NK-92 (cell line): Measurements from ENCODE around the gene INPP4A.

Source experiments
- DNase-seq: peaks from one replicate; lab custom pipeline; 2025; ENCODE audit not compliant: unreplicated experiment; lab: John Stamatoyannopoulos, UW

INPP4A gene

DNA sequence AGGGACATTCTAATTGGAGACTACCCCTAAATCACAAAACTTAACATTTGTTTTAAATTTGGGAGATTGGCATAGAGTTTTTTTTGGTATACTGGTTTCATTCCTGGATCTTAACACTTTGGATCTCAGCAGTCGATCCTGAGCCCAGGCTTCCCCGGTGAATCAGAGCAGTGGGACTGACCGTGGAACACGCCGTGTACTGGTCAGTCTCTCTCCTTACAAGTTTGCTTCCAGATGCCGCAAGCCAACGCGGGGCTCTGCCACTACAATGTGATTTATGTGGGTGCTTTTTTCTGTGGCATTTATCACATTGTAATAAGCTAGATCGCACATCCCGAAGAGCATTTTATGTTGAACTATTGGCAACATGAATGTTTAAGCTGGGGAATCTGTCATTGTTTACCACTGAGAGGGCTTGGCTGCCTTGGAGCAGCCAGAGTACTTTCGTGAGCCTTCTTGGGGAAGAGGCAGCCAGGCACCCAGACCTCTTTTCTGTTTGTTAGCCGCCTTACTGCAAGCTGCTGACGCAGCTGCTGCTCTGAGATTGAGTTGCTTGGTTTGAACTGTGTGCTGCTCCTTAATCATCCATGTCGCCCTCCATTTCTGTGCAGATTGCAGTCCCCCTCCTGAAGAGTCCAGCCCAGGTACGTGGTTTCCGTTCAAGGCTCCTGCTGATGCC is 114.3 kb downstream of the INPP4A start:
- DNase-seq = no peak

DNA sequence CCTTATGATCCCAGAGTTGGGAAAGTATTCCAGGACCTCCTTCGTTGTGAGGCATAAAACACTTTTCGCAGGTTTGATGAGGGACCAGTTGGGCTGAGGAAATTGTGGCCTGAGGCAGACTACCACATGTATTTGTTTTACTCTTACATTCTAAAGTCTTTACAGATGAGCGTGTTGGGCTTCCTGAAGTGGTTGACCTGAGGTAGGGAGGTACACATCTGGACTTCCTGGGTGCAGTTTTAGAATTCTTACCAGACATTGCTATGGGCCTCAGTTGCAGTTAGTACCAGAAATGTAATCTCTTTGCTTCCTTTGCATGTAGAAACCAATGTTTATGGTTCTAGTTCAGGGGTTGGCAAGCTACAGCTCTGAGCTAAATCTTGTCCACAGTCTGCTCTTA is 114.9 kb downstream of the INPP4A start:
- DNase-seq = no peak

DNA sequence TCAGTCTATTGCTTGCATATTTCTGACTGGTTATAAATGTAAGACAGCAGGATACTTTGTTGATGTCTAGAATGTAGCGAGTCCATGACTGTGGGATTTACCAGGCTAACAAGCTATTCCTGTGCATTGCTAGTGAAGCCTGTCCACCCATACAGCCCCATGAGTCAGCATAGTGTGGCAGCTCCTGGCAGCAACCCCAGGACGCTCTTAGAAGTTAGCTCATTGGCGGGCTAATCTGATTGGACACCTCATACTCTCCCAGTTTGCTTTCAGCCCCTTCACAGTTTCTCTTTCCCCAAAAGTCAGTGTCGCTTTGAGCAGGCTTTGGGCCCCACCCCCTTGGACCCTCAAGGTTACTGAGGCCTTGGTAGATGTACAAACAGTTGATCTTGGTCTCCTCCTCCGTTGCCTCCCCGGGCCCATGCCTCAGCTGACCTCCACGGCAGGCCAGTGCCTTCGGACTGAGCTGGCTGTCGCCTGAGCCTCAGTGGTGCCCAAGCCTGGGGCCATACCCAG is 115.7 kb downstream of the INPP4A start:
- DNase-seq = no peak

DNA sequence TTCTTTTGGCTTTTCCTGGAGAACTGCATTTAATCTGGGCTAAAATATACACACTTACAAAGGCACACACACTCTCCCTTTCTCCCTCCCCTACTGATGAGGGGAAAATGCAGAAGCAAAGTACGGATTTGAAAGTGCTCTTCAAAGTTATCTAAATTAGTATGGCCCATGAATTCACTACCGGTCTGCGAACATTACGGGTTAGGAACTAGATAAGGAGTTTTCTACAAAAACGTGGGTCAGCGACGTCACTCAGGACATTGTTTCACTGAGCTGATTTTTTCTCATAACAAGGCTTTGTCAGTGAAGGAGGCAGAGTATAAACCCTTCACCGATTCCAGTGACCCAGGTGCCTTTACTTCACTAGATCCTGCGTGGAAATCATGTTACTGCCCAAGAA is 116.4 kb downstream of the INPP4A start:
- DNase-seq = no peak

DNA sequence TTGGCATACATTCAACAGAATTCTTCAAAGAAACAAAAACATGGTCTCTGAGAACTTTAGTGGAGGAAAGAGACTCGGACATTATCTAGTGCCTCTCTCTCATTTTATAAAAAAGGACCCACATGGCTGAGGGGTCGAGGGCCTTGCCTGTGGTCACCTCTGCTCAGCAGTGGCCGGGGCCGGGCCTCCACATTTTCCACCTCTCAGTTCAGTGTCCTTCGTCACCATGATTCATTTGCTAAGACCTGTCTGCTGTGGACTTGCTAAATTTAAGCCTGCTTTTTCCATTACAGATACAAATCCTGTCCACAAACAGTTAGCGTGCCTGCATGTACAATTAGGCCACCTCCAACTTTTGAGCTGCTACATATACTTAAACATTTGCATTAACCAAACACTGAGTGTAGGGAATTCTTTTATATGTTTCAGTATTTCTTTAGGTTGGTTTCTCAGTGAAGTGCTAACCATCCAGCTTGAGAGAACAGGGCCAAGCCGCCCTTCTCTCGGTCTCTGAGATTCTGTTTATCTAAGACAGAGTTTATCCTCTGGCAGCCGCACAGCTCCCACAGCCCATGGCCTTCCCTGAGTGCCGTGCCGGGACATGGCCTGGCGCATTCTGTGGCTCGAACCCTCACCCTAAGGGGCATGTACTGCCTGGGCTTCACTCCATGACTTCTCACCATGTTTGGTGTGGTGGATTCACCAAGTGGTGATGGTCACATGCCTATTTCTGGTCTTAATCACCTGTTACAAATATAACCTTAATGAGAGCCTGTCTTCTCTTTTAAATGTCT is 117.4 kb downstream of the INPP4A start:
- no peak for DNase-seq

DNA sequence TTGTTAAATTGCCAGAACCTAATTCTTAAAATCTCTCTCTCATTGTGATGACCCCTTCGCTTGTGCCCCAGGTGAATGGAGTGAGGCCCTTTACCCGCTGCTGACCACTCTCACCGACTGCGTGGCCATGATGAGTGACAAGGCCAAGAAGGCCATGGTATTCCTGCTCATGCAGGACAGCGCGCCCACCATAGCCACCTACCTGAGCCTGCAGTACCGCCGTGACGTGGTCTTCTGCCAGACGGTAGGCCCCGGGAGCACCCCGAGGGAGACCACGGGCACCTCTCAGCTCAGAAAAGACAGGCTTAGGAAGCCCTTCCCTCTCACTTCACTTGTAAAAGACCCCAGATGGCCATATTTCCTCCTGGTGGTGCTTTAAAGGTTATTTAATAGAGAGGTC is 118.7 kb downstream of the INPP4A start:
- no peak for DNase-seq

DNA sequence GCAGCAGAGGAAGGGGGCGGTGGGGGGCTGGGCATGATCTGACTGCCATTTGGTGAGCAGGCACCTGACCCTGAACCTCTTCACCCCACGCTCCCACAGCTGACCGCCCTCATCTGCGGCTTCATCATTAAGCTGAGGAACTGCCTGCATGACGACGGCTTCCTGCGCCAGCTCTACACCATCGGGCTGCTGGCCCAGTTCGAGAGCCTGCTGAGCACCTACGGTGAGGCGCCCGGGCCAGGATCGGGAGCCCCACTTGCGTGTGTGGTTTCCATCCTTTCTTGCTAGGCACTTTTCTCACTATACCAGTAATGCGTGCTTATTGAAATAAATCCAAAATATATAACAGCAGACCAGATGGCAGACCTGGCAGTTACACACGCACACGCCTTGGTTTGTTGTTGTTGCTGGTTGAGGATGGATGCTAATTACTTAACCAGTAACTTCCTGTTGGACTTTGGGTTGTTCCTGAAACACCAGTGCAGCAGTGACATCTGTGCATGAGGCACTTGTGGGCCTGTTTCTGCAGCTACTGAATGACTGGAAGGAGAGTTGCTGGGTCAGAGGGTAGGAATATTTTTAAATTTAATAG is 120.0 kb downstream of the INPP4A start:
- DNase-seq = no peak

DNA sequence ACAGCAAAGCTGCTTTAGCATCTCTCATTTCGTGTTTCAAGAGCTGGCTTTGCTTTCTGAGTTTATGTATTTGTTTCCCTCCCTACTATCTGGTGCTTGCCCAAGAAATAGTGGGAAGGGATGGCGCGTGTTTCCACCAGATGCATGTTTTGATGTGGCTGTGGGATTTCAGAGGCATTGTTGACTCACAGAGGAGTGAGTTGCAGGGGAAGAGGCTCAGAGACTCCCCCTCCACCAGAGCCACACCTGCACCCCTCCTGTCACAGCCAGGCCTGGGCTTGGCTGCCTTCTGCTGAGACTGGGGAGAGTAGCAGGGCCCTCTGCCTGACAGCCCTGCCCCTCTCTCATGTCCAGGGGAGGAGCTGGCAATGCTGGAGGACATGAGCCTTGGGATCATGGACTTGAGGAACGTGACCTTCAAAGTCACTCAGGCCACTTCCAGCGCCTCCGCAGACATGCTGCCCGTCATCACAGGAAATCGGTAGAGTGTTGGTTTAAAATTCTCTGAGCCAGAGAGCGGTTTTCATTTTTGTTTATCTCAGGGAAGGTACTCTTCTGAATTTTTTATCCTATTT is 120.7 kb downstream of the INPP4A start:
- DNase-seq = no peak

DNA sequence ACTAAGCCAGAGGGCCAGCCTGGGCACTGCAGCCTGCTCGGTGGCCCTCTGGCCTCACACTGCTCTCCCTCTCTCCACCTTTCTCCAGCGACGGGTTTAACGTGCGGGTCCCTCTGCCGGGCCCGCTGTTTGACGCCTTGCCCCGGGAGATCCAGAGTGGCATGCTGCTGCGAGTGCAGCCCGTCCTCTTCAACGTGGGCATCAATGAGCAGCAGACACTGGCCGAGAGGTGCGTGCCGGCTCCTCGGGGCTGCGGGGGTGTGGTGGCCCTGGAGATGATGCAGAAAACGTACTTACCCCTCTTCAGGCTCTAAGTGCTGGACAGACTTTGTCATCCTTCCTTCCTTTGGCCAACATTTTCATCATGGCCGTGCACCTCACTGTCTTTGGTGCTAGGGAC is 121.3 kb downstream of the INPP4A start:
- DNase-seq = no peak

DNA sequence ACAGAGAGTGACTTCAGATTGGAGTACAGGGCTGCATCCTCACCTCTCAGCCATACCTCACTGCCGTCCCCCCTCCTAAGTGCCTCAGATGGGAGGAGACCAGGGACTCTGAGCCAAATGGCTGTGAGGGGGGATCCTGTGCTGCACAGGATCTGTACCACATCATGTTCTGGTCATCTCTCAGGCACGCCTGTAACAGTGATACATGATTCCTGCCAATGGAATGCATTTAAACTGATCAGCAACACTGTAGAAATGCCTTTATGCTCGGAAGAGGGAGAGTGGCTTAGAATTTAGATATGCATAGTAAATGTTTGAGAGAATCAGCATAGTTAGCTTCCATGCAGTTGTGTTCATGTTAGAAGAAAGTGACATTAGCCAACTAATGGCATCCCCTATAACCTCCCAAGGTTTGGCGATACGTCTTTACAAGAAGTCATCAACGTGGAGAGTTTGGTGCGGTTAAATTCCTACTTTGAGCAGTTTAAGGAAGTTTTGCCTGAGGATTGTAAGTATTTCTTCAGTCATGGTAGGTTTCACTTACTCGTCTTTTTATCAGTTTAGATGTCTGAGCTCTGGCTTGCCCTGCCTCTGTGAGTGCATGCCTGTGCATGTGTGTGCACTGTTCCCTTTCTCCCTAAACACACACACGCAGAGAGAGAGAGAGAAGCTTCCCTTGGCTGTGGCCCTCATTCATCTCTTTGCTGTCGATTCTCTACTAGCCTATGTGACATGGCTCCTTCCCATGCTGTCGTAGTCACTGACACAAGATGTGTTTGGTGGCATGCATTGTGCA is 123.7 kb downstream of the INPP4A start:
- DNase-seq = no peak

DNA sequence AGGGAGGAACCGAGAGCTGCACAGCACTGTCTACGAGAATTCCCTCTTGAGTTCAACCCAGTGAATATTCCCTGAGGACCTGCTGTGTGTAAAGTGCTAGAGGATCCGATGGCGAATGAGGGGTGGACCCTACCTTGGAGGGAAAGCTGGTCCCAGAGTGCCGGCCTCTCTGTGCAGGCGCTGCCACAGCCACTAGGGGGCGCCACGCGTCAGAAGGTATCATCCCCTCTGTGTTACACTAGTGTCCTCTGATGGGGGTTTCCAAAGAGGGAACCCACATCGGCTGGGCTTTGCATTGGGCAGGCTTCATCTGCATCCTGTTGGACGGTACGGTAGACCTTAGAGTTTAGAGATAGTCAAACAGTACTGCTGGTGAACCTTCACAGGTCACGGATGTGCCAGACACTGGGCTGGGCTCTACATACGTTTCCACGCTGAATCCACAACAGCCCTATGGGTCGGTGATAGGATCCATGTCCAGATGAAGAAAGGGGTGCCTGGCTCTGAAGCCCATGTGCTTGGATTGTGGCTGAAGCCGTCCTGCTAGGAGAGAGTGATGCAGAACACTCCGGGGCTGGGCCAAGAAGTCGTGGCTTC is 124.6 kb downstream of the INPP4A start:
- DNase-seq = no peak

DNA sequence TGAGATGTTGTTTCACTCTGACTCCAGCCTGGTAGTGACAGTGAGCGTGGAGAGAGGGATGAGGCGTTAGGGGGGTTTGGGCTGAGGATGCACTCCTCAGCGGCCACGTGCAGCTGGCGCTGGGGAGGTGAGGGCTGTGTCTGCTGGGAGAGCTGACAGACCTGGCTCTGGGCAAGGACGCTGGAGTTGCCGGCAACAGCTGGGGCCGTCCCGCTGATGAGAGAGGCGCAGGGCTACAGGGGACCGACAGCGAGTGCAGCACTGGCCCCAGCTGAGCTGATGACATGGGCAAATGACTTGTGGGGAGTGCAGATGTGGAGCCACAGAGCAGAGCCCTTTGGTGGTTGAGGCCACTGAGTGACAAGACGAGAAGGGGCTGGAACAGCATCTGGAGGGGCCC is 125.3 kb downstream of the INPP4A start:
- DNase-seq = no peak

DNA sequence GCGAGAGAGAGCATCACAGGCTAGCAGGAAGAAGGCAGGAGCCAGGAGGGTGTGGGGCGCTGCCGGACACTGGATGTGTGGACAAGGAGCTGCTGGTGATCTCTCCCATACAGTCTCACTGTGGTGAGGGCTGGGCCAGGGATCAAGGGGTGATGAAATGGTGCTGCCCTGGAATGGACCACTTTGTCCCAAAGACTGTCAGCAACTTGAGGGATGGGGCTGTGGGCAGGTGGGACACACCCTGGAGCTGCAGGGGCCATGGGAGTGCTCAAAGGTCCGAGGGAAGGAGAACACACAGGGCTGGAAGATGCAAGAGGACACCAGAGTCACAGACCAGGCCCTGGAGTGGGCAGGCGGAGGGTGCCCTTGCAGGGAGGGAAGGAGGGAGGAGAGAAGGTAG is 125.7 kb downstream of the INPP4A start:
- DNase-seq = no peak

DNA sequence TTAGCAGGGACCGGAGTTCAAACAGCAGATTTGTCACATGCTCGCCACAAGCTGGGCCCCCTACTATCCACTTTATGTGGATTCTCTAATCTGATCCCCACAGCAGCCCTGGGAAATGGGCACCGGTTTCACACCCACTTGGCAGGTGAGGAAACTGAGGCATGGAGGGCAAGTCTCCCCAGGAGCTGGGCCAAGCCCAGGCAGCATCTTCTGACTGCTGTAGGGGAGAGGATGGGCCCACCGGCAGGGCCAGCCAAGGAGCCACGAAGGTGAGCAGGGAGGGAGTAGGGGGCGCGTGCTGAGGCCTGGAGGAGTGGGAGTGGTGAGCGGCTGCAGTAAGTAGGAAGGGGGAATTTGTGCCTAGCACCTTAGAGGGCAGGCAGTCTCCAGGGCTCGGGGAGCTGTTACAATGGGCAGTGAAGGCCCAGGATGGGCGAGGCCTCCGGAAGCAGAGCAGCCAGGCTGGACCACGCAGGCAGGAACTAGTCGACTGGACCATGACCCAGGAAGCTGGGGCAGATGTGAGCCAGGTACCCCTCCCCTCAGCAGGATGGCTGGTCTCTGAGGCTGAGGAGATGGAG is 126.6 kb downstream of the INPP4A start:
- no peak for DNase-seq

DNA sequence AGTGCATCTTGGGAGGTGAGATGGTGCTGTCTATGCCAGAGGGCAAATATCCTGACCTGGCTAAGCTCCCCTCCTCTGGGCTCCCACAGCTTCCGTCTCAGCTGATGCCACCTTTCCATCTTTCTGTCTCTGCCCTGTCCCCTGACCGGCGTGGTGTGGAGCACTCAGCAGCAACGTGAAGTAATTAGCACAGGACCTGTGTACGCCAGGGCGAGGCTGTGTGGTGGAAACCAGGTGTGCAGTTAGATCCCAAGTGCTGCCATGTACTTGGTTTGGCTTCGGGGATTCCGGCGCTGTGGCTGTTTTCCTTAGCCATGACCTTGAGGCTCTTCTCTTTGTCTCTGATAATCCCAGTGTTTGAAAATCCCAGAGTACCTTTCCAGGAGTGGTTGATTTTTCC is 127.1 kb downstream of the INPP4A start:
- no peak for DNase-seq

DNA sequence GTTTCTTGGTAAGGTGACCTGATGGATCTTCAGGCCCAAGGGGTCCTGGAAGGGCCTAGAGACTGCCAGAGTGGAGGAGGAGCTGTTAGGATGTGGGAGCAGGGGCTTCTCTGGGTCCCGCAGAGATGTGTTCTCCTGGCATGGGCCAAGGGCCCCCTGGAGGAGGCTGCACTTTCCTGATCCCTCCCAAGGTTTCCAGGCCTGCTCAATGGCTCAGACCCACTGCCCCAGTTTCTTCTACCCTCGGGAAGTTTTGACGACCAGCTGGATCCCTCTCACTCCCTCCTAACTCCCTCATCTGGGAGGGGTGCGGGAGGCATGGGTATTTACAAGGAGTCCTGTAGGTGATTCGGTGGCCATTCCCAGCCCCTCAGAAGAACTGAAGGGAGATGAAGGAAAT is 127.6 kb downstream of the INPP4A start:
- DNase-seq = no peak

DNA sequence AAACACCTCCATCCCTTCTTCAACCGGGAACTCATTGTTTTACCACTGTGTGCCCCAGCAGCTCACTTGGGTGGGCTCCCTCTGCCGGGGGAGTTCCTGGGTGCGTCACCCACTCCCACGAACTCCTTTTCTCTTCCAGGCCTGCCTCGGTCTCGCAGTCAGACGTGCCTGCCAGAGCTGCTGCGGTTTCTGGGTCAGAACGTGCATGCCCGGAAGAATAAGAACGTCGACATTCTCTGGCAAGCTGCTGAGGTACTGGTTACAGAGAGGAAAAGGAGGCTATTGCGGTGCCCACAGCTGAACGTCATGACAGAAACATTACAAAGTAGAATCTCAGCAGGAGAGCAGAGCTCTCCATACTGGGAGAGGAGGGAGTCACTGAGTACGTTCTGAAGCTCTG is 128.0 kb downstream of the INPP4A start:
- no peak for DNase-seq

DNA sequence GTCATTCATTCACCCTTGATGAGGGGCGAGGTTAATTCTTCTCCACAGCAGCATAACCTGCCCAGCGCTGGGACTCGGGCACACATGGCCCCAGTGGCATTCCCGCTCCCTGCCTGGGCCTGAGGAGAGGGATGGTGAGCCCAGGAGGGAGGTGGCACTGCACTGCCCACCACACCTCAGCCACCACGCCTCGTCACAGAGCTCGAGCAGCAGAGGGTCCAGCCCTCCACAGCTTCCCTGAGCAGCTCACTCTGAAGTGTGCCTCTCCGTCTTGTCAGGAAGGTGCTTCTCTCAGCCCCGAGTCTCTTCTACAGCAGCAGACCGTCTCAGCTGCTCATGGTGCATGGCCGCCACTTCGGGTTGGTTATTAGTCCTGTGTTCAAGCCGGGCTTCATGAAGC is 128.8 kb downstream of the INPP4A start:
- DNase-seq = no peak

DNA sequence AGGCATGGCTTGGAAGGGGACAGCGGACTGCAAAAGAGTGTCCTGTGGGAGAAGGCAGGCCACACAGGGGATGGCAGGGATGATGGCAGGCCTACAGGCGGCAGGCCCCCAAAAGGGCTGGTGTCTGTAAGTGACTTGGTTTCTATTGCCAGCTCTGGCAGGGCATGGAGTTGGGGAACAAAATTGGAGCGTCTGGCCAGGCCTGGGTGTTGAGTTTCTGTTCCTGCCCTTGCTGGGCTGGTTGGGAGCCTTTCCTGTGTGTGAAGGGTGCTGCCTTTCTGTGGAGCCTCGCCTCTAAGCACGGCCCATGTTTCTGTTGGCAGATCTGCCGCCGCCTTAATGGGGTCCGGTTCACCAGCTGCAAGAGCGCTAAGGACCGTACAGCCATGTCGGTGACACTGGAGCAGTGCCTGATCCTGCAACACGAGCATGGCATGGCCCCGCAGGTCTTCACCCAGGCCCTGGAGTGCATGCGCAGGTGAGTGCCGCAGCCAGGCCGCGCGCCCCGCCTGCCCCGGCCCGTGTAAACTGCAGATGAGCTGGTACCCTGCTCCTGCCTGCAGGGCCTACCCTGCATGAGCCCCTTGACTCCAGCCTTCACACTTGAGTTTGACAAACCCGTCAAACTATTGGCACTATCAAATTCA is 132.1 kb downstream of the INPP4A start:
- no peak for DNase-seq

DNA sequence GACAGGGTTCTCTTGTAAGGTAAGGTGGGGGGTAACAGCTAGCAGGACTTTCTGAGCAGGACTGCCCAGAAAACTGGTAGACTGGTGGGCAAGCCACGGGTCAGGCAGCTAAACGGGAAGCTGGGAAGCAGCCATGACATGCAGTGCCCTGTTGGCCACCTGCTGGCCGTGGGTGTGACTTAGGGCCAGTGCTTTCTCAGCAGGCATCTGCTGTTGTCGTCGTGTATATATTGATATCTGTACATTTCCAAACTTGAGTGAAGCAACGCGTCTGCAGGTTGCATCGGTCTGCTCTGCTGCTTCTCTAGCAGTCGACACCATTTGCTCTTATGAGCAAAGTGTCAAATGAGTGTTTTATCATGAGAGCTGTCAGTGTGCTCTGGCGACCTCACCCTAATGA is 132.7 kb downstream of the INPP4A start:
- DNase-seq = no peak
